Activated CD8-positive, alpha-beta memory T cell treated with anti-CD3 and anti-CD28 coated beads, Interleukin-2, amount 10 ng/mL, durations not matched to agents 7 days and 5 days (primary cell): Measurements from ENCODE around the gene NUDT21. TPM values are rescaled to one million over a fixed set of nuclear protein-coding genes. Genes with fewer than 3 reads are reported as not detected.
"Not testable (repeated sequence)": the region's sequence is repeated elsewhere in the genome, so short reads cannot be mapped to it uniquely, and the experiment has no call there.

ENCODE experiments used
- ATAC-seq: fragments of 150-1000 bp; cut with Tn5 transposase; one replicate; pipeline ENCODE4 v1.10.0; 2021; ENCODE audit warnings: moderate library complexity
- CTCF ChIA-PET: fragments of 350-600 bp; sonication (Branson Sonifier 250); formaldehyde crosslinking; loops from one replicate; lab custom pipeline; 2021; ENCODE audit warnings: antibody characterized with exemption; lab: Charles Lee
- DNase-seq: peaks from one replicate; pipeline ENCODE4 v3.0.0-alpha.2; 2020
- H3K27ac Mint-ChIP-seq: one replicate; pipeline ENCODE4 v1.8.0; 2021; ENCODE audit warnings: mild to moderate bottlenecking, mixed read lengths
- H3K27me3 Mint-ChIP-seq: one replicate; pipeline ENCODE4 v1.8.0; 2021; ENCODE audit warnings: mixed read lengths
- H3K36me3 Mint-ChIP-seq: one replicate; pipeline ENCODE4 v1.8.0; 2021; ENCODE audit warnings: mild to moderate bottlenecking, mixed read lengths
- H3K4me1 Mint-ChIP-seq: one replicate; pipeline ENCODE4 v1.8.0; 2021; ENCODE audit warnings: mixed read lengths
- H3K4me3 Mint-ChIP-seq: one replicate; pipeline ENCODE4 v1.8.0; 2021; ENCODE audit warnings: mild to moderate bottlenecking, moderate library complexity, mixed read lengths
- H3K9me3 Mint-ChIP-seq: one replicate; pipeline ENCODE4 v1.8.0; 2022; ENCODE audit warnings: low read depth, mixed read lengths
- total RNA-seq, 2 experiments: library from RNA; stranded (reverse); gene quantifications; one replicate each; pipeline ENCODE4 v1.2.3, GENCODE V29; 2021

NUDT21 gene
- total RNA-seq, 2 experiments from 2014 or later, result 242 to 279 TPM

DNA sequence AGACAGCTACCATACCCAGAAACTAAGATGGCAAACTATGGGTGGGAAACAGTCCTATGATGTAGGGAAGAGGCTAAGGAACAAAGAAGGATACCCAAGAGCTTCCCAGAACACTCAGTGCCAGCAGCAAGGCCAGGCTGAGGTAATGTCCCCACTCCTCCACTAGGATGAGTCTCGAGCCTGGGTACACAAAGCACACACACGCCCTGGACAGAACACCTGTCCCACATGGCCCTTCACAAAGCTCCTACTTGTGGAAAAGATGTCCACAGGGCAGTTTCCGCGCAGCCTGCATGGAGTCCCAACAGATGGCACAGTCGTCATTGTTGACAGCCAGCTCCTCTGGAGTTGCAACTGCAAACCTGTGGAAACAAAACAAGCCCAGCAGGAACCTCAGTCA lies 49.6 kb downstream of the NUDT21 start:
- no peaks in the 10 kb centered on the region for H3K9me3 Mint-ChIP-seq
- peak; percentile 39 for ATAC-seq
- H3K27me3 Mint-ChIP-seq, result no peaks in the 10 kb centered on the region
- no peak overlapping the region for H3K4me3 Mint-ChIP-seq
- CTCF ChIA-PET, result interaction anchor here (1.0 to 1.5 kb wide), 2 partner anchors 8 to 21 kb away, joined by 3 read pairs; no protein-coding TSS in a partner anchor
- DNase-seq, result no peak
- H3K4me1 Mint-ChIP-seq, result peaks cover 4% of the 10 kb centered on the region
- H3K36me3 Mint-ChIP-seq, result peaks cover 38% of the 10 kb centered on the region
- H3K27ac Mint-ChIP-seq, result peak overlapping the region; percentile 0

DNA sequence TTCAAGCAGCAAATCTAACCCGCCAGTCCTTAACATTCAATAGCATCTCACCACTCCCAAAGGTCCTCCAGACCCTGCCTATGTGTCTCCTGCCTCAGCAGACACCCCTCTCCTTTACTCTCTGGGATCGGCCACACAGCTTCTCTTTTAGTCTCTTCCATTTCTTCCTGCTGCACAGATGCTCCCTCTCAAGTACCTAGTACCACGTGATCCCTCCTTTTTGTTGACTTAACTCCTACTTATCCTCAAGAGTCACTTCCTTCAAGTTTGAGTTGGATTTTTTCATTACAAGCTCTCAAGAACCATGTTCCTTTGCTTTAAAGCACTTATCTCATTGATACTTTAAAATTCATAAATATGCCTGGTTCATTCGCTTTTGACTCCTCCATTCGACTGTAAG lies 50.7 kb downstream of the NUDT21 start:
- ATAC-seq (no peak), DNase-seq (no peak)
- Mint-ChIP-seq H3K36me3 (peaks cover 40% of the 10 kb centered on the region), H3K4me1 (peaks cover 1% of the 10 kb centered on the region), H3K27me3 (no peaks in the 10 kb centered on the region), H3K4me3 (no peak overlapping the region), H3K9me3 (no peaks in the 10 kb centered on the region), H3K27ac (no peak overlapping the region)
- CTCF ChIA-PET, result interaction anchor here (1.0 to 1.5 kb wide), 2 partner anchors 9 to 22 kb away, joined by 3 read pairs; no protein-coding TSS in a partner anchor

GRCh38 chr16:56399486-56399885 lies 51.6 kb downstream of the NUDT21 start:
- ATAC-seq (no peak), DNase-seq (no peak)
- CTCF ChIA-PET, result no interaction called here
- no peaks in the 10 kb centered on the region for H3K27me3 Mint-ChIP-seq
- no peaks in the 10 kb centered on the region for H3K9me3 Mint-ChIP-seq
- no peak overlapping the region for H3K27ac Mint-ChIP-seq
- H3K4me1 Mint-ChIP-seq, result no peaks in the 10 kb centered on the region
- no peak overlapping the region for H3K4me3 Mint-ChIP-seq
- H3K36me3 Mint-ChIP-seq, result peaks cover 37% of the 10 kb centered on the region

DNA sequence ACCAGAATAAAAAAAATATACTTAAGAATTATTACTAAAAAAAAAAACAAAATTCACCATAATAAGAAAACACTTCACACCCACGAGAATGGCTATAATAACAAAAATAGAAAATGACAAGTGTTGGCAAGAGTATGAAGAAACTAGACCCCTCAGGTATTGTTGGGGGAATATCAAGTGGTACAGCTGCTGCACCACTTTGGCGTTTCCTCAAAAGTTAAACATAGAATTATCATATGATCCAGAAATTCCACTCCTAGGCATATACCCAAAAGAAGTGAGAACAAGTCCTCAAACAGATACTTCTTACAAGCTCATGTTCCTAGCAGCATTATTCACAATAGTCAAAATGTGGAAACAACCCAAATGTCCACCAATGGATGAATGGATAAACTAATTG lies 52.1 kb downstream of the NUDT21 start:
- ATAC-seq (no peak), DNase-seq (no peak)
- Mint-ChIP-seq H3K4me3 (no peak overlapping the region), H3K36me3 (peaks cover 38% of the 10 kb centered on the region), H3K27ac (no peak overlapping the region), H3K27me3 (no peaks in the 10 kb centered on the region), H3K9me3 (no peaks in the 10 kb centered on the region), H3K4me1 (no peaks in the 10 kb centered on the region)
- CTCF ChIA-PET, result no interaction called here

GRCh38 chr16:56396724-56397123 lies 54.4 kb downstream of the NUDT21 start:
- H3K36me3 Mint-ChIP-seq, result peaks cover 38% of the 10 kb centered on the region
- H3K27ac Mint-ChIP-seq, DNase-seq, H3K4me3 Mint-ChIP-seq, ATAC-seq, H3K4me1 Mint-ChIP-seq, H3K27me3 Mint-ChIP-seq, H3K9me3 Mint-ChIP-seq, CTCF ChIA-PET: not testable (repeated sequence)

- Mint-ChIP-seq H3K27ac (no peak overlapping the region), H3K36me3 (peaks cover 50% of the 10 kb centered on the region), H3K9me3 (no peaks in the 10 kb centered on the region), H3K4me3 (no peak overlapping the region), H3K4me1 (peaks cover 1% of the 10 kb centered on the region), H3K27me3 (no peaks in the 10 kb centered on the region)
- ATAC-seq (no peak), DNase-seq (no peak)
- CTCF ChIA-PET, result no interaction called here
Observed at GRCh38 chr16:56389554-56389953, 61.6 kb downstream of the NUDT21 start.

DNA sequence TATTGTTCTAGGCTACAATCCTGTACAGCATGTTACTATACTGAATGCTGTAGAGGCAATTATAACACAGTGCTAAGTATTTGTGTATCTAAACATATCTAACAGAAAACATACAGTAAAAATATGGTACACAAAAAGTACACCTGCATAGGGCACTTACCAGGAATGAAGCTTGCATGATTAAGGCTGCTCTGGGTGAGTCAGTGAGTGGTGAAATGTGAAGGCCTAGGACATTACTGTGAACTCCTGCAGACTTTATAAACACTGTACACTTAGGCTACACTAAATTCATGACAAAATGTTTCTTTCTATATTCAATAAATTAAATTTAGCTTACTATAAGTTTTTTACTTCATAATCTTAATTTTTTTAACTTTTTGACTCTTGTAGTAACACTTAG lies 62.9 kb downstream of the NUDT21 start:
- Mint-ChIP-seq H3K4me3 (no peak overlapping the region), H3K27ac (no peak overlapping the region), H3K27me3 (no peaks in the 10 kb centered on the region), H3K36me3 (peaks cover 57% of the 10 kb centered on the region), H3K4me1 (no peaks in the 10 kb centered on the region), H3K9me3 (peaks cover under 1% of the 10 kb centered on the region)
- no peak for ATAC-seq
- CTCF ChIA-PET, result interaction anchor here (1.5 kb wide), 1 partner anchor 70 kb away, joined by 3 read pairs; no protein-coding TSS in a partner anchor
- DNase-seq, result no peak

DNA sequence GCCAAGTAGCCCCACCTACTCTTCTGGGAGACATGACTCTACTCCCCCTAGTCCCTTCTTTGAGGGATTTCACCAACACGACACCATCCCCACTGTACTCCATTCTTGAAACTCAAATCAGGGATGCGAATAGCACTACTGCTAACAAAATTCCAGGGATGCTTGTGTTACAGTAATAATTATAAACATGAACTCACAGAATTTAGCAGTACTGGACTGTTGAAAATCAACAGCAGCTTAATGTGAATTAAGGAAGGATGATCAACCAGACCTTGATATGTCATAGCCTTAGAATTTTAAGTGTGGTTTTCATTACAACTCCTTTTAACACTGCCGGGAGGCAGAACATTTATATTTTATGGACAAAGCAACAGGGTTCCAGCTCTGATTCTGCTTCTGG lies 63.7 kb downstream of the NUDT21 start:
- H3K4me1 Mint-ChIP-seq, result no peaks in the 10 kb centered on the region
- CTCF ChIA-PET, result interaction anchor here (1.5 kb wide), 1 partner anchor 69 kb away, joined by 3 read pairs; no protein-coding TSS in a partner anchor
- DNase-seq, result no peak
- ATAC-seq, result no peak
- no peak overlapping the region for H3K4me3 Mint-ChIP-seq
- no peak overlapping the region for H3K27ac Mint-ChIP-seq
- peaks cover 3% of the 10 kb centered on the region for H3K9me3 Mint-ChIP-seq
- no peaks in the 10 kb centered on the region for H3K27me3 Mint-ChIP-seq
- peaks cover 60% of the 10 kb centered on the region for H3K36me3 Mint-ChIP-seq

DNA sequence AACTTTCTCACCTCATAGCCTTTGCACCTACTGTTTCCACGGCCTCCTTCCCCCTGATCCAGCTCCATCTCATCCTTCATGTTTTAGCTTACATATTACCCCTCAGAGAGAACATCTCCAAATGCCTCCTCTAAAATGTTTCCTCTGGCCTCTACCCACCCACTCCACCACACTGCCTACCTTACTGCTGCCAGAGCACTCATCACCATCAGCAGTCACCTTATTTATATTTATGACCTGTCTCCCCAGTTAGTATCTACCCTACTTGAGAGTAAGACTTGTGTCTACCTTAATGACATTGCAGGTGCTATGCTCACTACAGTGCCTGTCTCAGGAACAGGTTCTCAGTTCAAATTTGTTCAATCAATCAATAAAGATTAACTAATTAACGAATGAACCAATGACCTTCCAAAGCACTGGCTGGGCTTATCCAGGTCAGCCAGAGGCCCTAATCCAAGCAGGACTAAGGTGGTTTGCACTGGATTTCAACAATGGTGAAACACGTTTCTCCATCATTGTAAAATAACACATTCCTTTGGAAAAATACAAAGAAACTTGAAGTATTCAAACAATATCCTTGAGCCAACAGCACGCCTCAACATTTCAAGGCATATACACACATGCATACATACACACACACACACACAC lies 66.9 kb downstream of the NUDT21 start:
- DNase-seq, result no peak
- peaks cover 10% of the 10 kb centered on the region for H3K9me3 Mint-ChIP-seq
- no peak overlapping the region for H3K27ac Mint-ChIP-seq
- H3K27me3 Mint-ChIP-seq, result no peaks in the 10 kb centered on the region
- no peak overlapping the region for H3K4me3 Mint-ChIP-seq
- H3K36me3 Mint-ChIP-seq, result peaks cover 71% of the 10 kb centered on the region
- CTCF ChIA-PET, result no interaction called here
- no peak for ATAC-seq
- H3K4me1 Mint-ChIP-seq, result no peaks in the 10 kb centered on the region

GRCh38 chr16:56382901-56383355 lies 68.2 kb downstream of the NUDT21 start:
- Mint-ChIP-seq H3K9me3 (peaks cover 10% of the 10 kb centered on the region), H3K4me3 (no peak overlapping the region), H3K27me3 (no peaks in the 10 kb centered on the region), H3K36me3 (peaks cover 77% of the 10 kb centered on the region), H3K27ac (no peak overlapping the region), H3K4me1 (no peaks in the 10 kb centered on the region)
- ATAC-seq, result no peak
- CTCF ChIA-PET, result no interaction called here
- DNase-seq, result no peak

DNA sequence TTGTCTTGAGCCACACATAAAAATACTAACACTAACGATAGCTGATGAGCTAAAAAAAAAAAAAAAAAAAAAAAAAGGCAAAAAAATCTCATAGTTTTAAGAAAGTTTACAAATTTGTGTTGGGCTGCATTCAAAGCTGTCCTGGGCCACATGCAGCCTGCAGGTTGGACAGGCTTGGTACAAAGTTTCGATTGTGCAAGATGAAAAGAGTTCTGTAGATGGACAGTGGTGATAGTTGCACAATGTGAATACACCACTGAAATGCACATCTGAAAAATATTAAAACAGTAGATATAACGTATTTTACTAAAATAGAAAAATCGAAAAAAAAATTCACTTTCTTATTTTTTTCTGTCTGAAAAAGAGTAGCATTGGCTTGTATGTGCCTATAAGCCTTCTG lies 68.7 kb downstream of the NUDT21 start:
- no peak for DNase-seq
- ATAC-seq, result no peak
- H3K9me3 Mint-ChIP-seq, result peaks cover 10% of the 10 kb centered on the region
- H3K36me3 Mint-ChIP-seq, result peaks cover 78% of the 10 kb centered on the region
- no peak overlapping the region for H3K4me3 Mint-ChIP-seq
- CTCF ChIA-PET, result no interaction called here
- H3K27ac Mint-ChIP-seq, result no peak overlapping the region
- H3K27me3 Mint-ChIP-seq, result no peaks in the 10 kb centered on the region
- H3K4me1 Mint-ChIP-seq, result no peaks in the 10 kb centered on the region

- H3K4me1 Mint-ChIP-seq, DNase-seq, ATAC-seq, H3K27me3 Mint-ChIP-seq, H3K4me3 Mint-ChIP-seq, CTCF ChIA-PET, H3K27ac Mint-ChIP-seq: not testable (repeated sequence)
- H3K9me3 Mint-ChIP-seq, result peaks cover 10% of the 10 kb centered on the region
- peaks cover 79% of the 10 kb centered on the region for H3K36me3 Mint-ChIP-seq
Observed at GRCh38 chr16:56380778-56381485, 70.2 kb downstream of the NUDT21 start.
